HepG2 (cell line): Measurements from ENCODE around the gene ZNF783. TPM values are rescaled to one million over a fixed set of nuclear protein-coding genes. Genes with fewer than 3 reads are reported as not detected.

Experiments
- CREB3 ChIP-seq: sonication (generic); formaldehyde crosslinking; IDR thresholded peaks from 2 replicates; pipeline ENCODE4 v1.5.0; 2020; ENCODE audit warnings: missing genetic modification reagents
- CSRNP2 ChIP-seq: sonication (generic); formaldehyde crosslinking; conservative IDR thresholded peaks from 2 replicates; pipeline ENCODE4 v1.8.0; 2022; ENCODE audit warnings: low read depth, missing genetic modification reagents
- EED ChIP-seq: sonication (generic); formaldehyde crosslinking; IDR thresholded peaks from 2 replicates; pipeline ENCODE4 v1.5.0; 2020; ENCODE audit warnings: mild to moderate bottlenecking, missing genetic modification reagents
- HBP1 ChIP-seq: IDR thresholded peaks from 2 replicates; pipeline ENCODE4 v1.6.1; 2016; ENCODE audit warnings: low read depth, control low read depth
- NCOA2 ChIP-seq: sonication (generic); formaldehyde crosslinking; IDR thresholded peaks from 2 replicates; pipeline ENCODE4 v1.8.0; 2022; ENCODE audit warnings: inconsistent platforms
- NR1H2 ChIP-seq: sonication (generic); formaldehyde crosslinking; IDR thresholded peaks from 2 replicates; pipeline ENCODE4 v1.8.1; 2022; ENCODE audit warnings: low read depth, missing genetic modification reagents, borderline replicate concordance
- PBX3 ChIP-seq: sonication (generic); formaldehyde crosslinking; IDR thresholded peaks from 2 replicates; pipeline ENCODE4 v1.8.1; 2023; ENCODE audit warnings: missing genetic modification reagents, inconsistent platforms, borderline replicate concordance
- PITX1 ChIP-seq: sonication (generic); formaldehyde crosslinking; IDR thresholded peaks from 2 replicates; pipeline ENCODE4 v1.5.1; 2020; ENCODE audit warnings: mild to moderate bottlenecking, missing genetic modification reagents
- TOPORS ChIP-seq: sonication (generic); formaldehyde crosslinking; IDR thresholded peaks from 2 replicates; pipeline ENCODE4 v1.8.0; 2023; ENCODE audit warnings: mild to moderate bottlenecking, missing genetic modification reagents
- ZBTB33 ChIP-seq: sonication (generic); formaldehyde crosslinking; IDR thresholded peaks from 2 replicates; pipeline ENCODE4 v1.4.0; 2020; ENCODE audit warnings: missing genetic modification reagents
- ZBTB4 ChIP-seq: sonication (generic); formaldehyde crosslinking; IDR thresholded peaks from 2 replicates; pipeline ENCODE4 v1.4.0; 2020; ENCODE audit warnings: missing genetic modification reagents, mild to moderate bottlenecking, borderline replicate concordance
- ZBTB8A ChIP-seq: sonication (generic); formaldehyde crosslinking; IDR thresholded peaks from 2 replicates; pipeline ENCODE4 v1.4.0; 2020; ENCODE audit warnings: mild to moderate bottlenecking, low read depth, missing genetic modification reagents, borderline replicate concordance
- ZNF496 ChIP-seq: sonication (generic); formaldehyde crosslinking; IDR thresholded peaks from 2 replicates; pipeline ENCODE4 v1.8.1; 2023; ENCODE audit warnings: mild to moderate bottlenecking, moderate library complexity, missing genetic modification reagents; ENCODE audit not compliant: insufficient replicate concordance
- ZNF644 ChIP-seq: IDR thresholded peaks from 2 replicates; pipeline ENCODE4 v1.6.1; 2016; ENCODE audit warnings: low read depth
- ZNF749 ChIP-seq: sonication (generic); formaldehyde crosslinking; IDR thresholded peaks from 2 replicates; pipeline ENCODE4 v1.8.0; 2022; ENCODE audit warnings: mild to moderate bottlenecking, missing genetic modification reagents, moderate library complexity, borderline replicate concordance
- ZNF781 ChIP-seq: sonication (generic); formaldehyde crosslinking; IDR thresholded peaks from 2 replicates; pipeline ENCODE4 v1.5.1; 2020; ENCODE audit warnings: borderline replicate concordance, mild to moderate bottlenecking, missing genetic modification reagents; ENCODE audit errors: not compliant biosample characterization
- polyA plus RNA-seq, 8 experiments: library from polyadenylated mRNA; depleted of rRNA in 3 of 8; stranded (reverse) in 7 of 8; unstranded in 1 of 8; fragments of >200 nt; fragmentation: Illumina TruSeq in 4 of 8; extraction: Trizol in 4 of 8; gene quantifications; 2 replicates each; pipeline versions ENCODE4 v1.2.1 to v1.2.3, GENCODE V29; 2011 to 2016; ENCODE audit warnings: low read depth in 4 of 8, missing spikeins in 1 of 8, mixed read lengths in 1 of 8; ENCODE audit not compliant: insufficient read depth in 1 of 8
- total RNA-seq, 5 experiments: library from RNA; depleted of rRNA; stranded (reverse); fragments of >200 nt; fragmentation: Illumina TruSeq; extraction: Trizol; gene quantifications; 2 replicates each; pipeline ENCODE4 v1.2.3, GENCODE V29; 2016; ENCODE audit warnings: low read depth in 1 of 5

Gene ZNF783
- total and polyA plus RNA-seq, 2 of the 13 experiments (the other 11 are each of a cell fraction or from before 2014, with no cell fraction given): 4.1 to 5.2 TPM

GRCh38 chr7:149239345-149240143, 22.5 kb upstream of the ZNF783 start, which contains the start of gene ZNF212 (continued):
- TF ChIP-seq ZBTB33 (CRISPR knock-in tag) (peak; percentile 72), NR1H2 (CRISPR knock-in tag) (0 out of 2 replicates have a peak, but pooled peaks have one; percentile 63), CREB3 (CRISPR knock-in tag) (0 out of 2 replicates have a peak, but pooled peaks have one; percentile 36), NCOA2 (CRISPR knock-in tag) (peak; percentile 56), ZBTB8A (CRISPR knock-in tag) (no peak), PBX3 (CRISPR knock-in tag) (no peak), ZBTB4 (CRISPR knock-in tag) (peak; percentile 71; the same call in 1 of the 2 replicates), ZNF749 (CRISPR knock-in tag) (no peak), ZNF644 (CRISPR knock-in tag) (no peak), CSRNP2 (CRISPR knock-in tag) (no peak), HBP1 (CRISPR knock-in tag) (0 out of 2 replicates have a peak, but pooled peaks have one; percentile 71), ZNF496 (CRISPR knock-in tag) (no peak), PITX1 (CRISPR knock-in tag) (peak; percentile 44; the same call in 1 of the 2 replicates), EED (peak; percentile 87; the same call in 1 of the 2 replicates), TOPORS (no peak), ZNF781 (no peak)
